ENCODE measurements around the gene BBX. TPM values are rescaled to one million over a fixed set of nuclear protein-coding genes. Genes with fewer than 3 reads are reported as not detected.
A peak's percentile ranks its signal among the peaks of the same experiment; 100 is the strongest.

BBX gene
- total RNA-seq, 1 donor from 2014 or later = 51.6 TPM

DNA sequence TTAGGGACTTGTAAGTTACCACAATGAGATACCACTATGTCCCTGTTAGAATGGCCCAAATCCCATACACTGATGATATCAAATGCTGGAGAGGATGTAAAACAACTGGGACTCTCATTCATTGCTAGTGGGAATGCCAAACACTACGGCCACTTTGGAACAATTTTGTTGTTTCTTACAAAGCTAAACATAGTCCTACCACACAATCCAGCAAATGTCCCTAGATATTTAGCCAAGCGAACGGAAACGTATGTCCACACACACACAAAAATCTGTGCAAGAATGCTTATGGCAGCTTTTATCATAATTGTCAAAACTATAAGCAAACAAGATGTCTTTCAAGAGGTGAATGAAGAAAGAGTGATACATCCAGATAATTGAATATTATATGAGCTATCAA, 296.9 kb downstream of the BBX start:
- H3K27ac Mint-ChIP-seq (ENCODE audit: unreplicated experiment) = no peak overlapping the region

GRCh38 chr3:107822308-107822707, 299.5 kb downstream of the BBX start:
- Mint-ChIP-seq H3K27ac (ENCODE audit: unreplicated experiment) (no peak overlapping the region), H3K36me3 (ENCODE audit: low read depth) (no peaks in the 10 kb centered on the region), H3K27me3 (ENCODE audit: low read depth) (no peaks in the 10 kb centered on the region), H3K4me1 (peaks cover 31% of the 10 kb centered on the region), H3K9me3 (peaks cover 8% of the 10 kb centered on the region), H3K4me3 (no peak overlapping the region)
- no peak for DNase-seq (ENCODE audit: low read depth, low spot score)
- TF ChIP-seq, protein P1, sequence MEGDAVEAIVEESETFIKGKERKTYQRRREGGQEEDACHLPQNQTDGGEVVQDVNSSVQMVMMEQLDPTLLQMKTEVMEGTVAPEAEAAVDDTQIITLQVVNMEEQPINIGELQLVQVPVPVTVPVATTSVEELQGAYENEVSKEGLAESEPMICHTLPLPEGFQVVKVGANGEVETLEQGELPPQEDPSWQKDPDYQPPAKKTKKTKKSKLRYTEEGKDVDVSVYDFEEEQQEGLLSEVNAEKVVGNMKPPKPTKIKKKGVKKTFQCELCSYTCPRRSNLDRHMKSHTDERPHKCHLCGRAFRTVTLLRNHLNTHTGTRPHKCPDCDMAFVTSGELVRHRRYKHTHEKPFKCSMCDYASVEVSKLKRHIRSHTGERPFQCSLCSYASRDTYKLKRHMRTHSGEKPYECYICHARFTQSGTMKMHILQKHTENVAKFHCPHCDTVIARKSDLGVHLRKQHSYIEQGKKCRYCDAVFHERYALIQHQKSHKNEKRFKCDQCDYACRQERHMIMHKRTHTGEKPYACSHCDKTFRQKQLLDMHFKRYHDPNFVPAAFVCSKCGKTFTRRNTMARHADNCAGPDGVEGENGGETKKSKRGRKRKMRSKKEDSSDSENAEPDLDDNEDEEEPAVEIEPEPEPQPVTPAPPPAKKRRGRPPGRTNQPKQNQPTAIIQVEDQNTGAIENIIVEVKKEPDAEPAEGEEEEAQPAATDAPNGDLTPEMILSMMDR (conservative IDR thresholded peaks at IDR 0.05) = peak; percentile 23

More for the DNA sequence above, 296.9 kb downstream of the BBX start:
- DNase-seq (ENCODE audit: low read depth, low spot score) = no peak
- TF ChIP-seq, protein P1 (conservative IDR thresholded peaks at IDR 0.05) = no peak
- H3K4me3 Mint-ChIP-seq = no peak overlapping the region
- H3K4me1 Mint-ChIP-seq = peaks cover 31% of the 10 kb centered on the region
- no peaks in the 10 kb centered on the region for H3K27me3 Mint-ChIP-seq (ENCODE audit: low read depth)
- H3K36me3 Mint-ChIP-seq (ENCODE audit: low read depth) = no peaks in the 10 kb centered on the region
- H3K9me3 Mint-ChIP-seq = peaks cover 8% of the 10 kb centered on the region

- Mint-ChIP-seq H3K4me3 (no peak overlapping the region), H3K36me3 (ENCODE audit: low read depth) (no peaks in the 10 kb centered on the region), H3K9me3 (peaks cover 8% of the 10 kb centered on the region), H3K27ac (ENCODE audit: unreplicated experiment) (no peak overlapping the region), H3K4me1 (peaks cover 26% of the 10 kb centered on the region), H3K27me3 (ENCODE audit: low read depth) (no peaks in the 10 kb centered on the region)
- DNase-seq (ENCODE audit: low read depth, low spot score) = no peak
- TF ChIP-seq, protein P1 (conservative IDR thresholded peaks at IDR 0.05) = no peak
Observed at GRCh38 chr3:107824822-107825371, 302.1 kb downstream of the BBX start.

- Mint-ChIP-seq H3K27me3 (ENCODE audit: low read depth) (no peaks in the 10 kb centered on the region), H3K36me3 (ENCODE audit: low read depth) (no peaks in the 10 kb centered on the region), H3K27ac (ENCODE audit: unreplicated experiment) (no peak overlapping the region), H3K4me3 (no peak overlapping the region), H3K9me3 (peaks cover 8% of the 10 kb centered on the region), H3K4me1 (peaks cover 26% of the 10 kb centered on the region)
- TF ChIP-seq, protein P1 (conservative IDR thresholded peaks at IDR 0.05) = no peak
- no peak for DNase-seq (ENCODE audit: low read depth, low spot score)
Observed at GRCh38 chr3:107825556-107825955, 302.8 kb downstream of the BBX start.

GRCh38 chr3:107826727-107827126, 304.0 kb downstream of the BBX start:
- H3K9me3 Mint-ChIP-seq = peaks cover 8% of the 10 kb centered on the region
- H3K4me3 Mint-ChIP-seq = no peak overlapping the region
- peaks cover 26% of the 10 kb centered on the region for H3K4me1 Mint-ChIP-seq
- H3K27ac Mint-ChIP-seq (ENCODE audit: unreplicated experiment) = peak overlapping the region; percentile 59
- H3K27me3 Mint-ChIP-seq (ENCODE audit: low read depth) = no peaks in the 10 kb centered on the region
- no peak for DNase-seq (ENCODE audit: low read depth, low spot score)
- TF ChIP-seq, protein P1 (conservative IDR thresholded peaks at IDR 0.05) = no peak
- no peaks in the 10 kb centered on the region for H3K36me3 Mint-ChIP-seq (ENCODE audit: low read depth)
